ENCODE data around the gene SLC9A3.

Gene SLC9A3

DNA sequence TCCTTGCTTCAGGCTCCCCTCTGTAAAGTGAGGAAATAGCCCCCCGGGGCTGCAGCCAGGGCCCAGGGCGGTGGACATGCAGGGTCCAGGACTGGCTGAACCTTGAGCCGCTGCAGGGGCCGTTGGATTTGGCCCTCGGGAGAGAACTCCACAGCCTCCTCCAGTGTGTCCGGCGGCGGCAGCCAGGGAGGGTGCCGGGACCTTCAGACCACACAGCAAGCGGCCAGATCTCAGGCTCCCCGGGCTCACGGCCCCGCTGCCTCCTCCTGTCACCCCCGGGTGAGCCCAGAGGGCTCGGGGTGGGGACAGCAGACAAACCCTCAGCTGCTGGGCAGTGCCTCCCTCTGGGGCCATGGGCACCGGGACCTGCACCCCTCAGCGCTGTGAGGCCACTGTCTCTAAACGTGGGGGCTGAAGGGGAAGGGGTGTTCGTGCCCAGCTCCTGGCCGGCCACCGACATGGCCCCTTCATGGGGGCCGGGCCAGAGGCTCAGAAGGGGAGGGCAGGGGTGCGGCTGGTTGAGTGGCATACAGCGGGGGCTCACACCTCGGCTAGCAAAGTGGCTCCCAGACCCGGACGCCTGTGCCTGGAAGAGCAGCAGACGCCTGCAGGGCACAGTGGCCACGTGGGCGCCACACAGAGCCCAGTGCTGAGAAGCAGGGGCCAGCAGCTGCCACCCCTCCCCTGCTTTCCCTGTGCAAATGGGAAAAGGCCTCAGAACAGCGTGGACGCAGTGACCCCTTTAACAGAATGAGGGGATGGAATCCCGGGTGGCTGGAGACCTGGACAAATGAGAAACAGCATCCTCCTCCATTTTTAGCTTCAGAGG lies 19.7 kb downstream of the SLC9A3 start:
- DNase-seq, result no peak

DNA sequence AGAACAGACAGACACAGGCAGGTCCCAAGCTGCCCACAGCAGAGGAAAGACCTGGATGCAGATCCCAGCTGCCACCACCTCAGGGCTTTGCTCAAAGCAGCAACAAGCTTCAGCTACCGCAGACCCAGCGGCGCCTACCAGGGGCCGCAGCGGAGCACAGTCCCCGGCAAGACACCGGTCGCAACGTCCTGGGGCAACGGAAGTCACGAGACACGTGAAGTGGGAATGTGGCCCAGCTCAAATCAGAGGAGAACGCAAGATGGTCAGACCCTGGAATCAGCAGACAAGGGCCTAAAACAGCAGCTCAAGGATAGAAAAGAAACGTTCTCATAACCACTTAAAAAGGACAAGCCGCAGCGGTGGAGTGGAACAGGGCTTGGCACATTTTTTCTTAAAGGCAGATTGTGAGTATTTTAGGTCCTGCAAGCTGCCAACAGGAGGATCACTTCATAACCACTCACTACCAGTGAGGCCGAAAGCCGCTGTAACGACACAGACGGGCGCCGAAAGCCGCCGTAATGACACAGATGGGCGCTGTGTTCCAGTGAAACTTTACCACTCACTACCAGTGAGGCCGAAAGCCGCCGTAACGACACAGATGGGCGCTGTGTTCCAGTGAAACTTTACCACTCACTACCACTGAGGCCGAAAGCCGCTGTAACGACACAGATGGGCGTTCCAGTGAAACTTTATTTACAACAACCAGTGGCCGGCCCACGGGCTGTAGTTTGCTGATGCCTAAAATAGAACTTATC lies 21.7 kb downstream of the SLC9A3 start:
- DNase-seq, result no peak

DNA sequence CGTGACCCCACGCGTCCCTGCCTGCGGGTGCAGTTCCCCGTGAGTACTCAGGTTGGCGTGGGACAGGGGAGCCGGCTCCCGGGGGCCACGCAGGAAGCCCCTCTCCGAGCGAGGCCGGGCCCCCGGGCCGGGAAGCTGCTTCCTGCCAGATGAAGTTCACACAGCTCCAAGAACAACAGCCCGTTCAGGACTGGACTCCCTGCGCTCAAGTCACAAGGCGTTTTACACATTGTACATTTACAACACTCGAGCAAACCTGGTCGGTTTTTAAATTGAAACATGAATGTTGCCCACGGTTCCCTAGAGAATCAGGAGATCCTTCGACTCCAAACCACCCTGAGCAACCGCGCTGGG lies 22.4 kb downstream of the SLC9A3 start:
- no peak for DNase-seq

DNA sequence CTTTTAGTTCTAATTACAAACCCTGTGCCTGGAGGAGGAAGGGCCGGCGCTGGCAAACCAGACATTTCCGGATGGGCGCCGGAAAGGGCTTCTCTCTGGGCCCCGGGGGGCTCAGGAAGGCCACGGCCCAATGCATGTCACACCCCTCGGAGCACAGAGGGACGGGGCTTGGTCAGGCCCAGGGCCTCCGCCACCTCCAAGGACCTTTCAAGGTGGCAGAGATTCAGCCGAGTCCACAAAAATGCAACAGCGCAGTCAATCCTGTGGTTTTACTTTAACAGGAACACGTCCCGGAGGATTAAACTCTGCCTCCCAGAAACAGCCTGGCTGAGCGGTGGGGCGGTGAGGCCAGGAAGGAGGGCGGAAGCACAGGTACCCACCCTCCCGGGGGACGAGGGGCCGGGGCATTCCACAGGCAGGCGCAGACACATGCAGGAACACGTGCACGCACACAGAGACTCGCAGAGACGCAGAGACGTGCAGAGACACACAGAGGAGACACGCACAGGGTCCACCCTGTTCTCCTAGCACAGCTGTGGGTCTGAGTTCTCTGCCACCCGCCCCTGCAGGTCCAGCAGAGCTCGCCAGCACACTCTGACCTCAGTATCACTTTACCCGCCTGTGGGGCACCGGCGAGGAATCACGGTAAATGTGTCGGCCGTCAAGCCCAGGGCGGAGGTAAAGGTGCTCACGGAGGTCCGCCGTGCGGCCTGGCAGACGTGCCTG lies 23.0 kb downstream of the SLC9A3 start:
- DNase-seq, result no peak

DNA sequence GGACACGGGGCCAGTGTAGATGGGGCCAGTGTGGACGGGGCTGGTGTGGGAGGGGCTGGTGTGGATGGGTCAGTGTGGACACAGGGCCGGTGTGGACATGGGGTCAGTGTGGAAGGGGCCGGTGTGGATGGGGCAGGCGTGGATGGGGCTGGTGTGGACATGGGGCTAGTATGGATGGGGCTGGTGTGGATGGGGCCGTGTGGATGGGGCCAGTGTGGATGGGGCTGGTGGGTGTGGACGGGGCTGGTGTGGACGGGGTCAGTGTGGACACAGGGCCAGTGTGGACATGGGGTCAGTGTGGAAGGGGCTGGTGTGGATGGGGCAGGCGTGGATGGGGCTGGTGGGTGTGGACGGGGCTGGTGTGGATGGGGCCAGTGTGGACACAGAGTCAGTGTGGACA lies 23.8 kb downstream of the SLC9A3 start:
- no peak for DNase-seq

DNA sequence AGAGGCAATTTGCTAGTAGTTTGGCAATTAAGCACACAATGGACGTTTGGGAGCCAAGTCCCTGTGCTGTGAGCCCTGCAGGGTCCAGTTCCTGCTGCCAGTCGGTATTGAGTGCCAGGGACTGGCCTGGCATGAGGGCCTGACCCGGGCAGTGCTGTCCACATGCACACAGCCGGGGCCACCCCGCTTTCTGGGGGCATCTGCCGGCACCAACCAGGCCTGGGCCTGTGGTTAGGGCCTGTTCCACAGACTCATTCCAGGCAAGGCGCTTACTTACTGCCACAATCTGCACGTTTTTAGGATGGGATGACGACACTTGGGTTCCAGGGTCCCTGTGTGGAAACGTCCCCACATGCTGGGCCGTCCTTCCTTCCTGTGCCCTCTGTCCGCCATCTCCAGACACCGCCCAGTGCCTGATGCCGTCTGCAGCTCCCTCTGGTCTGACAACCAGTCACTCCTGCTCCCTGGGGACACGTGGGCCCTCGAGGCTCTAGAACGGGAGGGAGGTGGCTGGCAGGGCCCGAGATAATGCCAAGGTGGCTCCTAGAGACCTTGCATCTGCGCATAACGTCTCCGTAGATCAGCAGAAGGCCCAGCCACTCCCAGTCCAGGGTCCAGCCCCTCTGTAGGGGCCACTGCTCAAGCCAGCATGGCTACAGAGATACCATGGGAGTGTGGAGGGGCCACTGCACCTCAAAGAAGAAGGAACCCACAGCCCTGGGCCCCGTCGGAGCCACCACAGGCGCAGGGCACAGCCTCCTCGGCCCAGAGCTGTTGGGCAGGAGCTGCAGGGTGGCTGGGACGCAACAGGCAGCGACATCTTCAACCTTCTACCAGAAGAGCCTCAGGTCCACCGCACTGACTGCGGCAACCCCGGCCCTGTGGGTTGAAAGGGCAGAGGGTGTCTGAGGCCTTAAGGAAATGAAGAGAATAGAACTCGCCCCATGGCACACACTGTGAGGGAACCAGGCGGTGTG lies 24.7 kb downstream of the SLC9A3 start:
- DNase-seq, result no peak

DNA sequence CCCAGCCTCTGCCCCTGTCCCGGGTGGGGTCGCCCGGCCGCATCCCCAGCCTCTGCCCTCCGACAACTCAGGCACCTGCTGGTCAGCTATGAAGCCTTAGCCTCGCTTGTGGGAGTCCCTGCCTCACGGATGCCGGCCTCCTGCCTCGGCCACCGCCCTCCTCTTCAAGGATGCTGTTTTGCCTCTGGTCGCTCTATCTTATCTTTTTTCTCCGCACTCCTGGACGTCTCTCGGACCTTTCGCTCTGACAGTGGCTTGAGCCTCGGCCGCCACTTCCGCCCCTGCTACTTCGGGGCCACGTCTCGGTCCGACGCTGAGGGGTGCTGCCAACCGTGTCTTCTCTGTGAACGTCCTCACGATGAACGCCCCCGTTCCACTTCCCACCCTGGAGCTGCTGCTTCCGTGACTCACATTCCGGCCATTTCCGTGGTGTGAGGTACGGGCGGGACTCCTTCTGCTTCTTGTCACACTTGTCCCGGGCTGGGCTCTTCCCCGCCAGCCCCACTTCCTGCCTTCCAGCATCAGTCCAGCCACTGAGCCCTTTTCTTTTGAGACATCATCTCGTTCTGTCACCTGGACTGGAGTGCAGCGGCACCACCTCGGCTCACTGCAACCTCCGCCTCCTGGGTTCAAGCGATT lies 26.3 kb downstream of the SLC9A3 start:
- no peak for DNase-seq

DNA sequence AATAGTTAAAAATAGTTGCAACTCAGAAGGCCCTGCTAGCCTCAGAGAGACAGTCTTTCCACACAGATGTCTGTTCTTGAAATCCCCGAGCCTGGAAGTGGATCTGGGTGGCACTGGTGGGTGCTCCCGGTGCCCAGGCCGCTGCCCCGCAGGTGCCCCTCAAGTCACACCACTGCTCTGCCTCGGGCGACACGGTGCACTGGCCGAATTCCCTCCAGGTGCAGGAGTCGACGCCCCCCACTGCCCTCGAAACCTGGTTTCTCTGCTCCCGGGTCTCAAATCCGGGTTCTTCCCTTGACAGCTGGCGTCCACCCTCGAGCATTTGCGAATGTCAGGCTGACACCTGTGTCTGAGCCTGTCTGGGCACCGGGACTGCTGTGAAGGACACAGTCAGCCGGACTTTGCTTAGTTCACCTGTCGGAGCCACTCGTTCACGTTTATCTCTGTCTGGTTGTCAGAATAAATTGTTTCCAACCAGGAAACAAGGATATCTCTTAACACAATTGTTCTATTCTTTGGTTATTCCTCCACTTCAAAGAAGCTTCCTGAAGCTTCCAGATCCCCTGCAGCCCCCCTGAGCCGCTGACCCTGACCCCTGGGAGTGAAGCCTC lies 27.1 kb downstream of the SLC9A3 start:
- DNase-seq, result no peak

DNA sequence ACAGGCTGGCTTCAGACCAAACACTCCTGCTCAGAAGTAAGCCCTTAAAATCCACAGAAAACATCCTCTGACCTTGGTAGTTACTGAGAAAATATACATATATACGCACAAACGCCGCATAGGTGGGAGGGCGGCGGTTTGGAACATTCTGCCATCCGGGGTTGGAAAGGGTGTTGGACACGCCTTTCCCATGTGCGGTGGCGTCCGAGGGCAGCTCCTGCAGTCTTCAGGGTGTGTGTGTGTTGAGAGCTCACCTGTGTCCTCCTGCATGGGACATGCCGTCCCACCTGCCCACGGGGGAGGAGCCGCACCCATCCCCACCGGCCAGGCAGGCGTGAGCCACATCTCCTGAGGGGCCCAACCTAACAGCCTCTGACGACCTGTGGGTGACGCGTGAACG lies 28.2 kb downstream of the SLC9A3 start:
- DNase-seq, result no peak

DNA sequence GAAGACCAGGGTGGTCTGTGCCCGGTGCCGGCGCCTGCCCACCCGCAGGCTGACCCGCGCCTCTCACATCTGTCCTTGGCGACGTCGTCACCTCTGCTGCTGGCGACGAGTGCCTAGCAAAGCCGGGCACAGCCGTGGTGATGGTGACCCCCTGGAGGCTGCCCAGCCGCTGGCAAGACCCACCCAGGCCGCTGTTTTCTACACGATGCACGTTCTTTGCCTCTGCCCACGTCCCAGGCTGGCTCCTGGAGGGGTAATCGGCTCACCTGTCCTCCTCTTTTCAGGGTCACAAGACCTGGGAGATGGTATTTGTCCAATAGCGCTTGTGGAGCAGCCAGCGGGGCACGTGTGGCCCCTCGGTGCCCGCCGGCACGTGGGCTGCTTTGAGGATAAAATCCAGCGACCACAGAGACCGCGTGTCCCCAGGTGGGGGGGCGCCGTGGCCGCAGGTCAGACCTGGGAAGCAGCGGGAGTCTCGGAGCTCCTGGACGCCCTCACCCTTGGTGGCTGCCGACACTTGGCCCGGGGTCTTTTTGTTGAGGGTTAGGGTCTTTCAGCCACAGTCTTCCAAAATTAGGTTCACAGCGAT lies 29.5 kb downstream of the SLC9A3 start:
- no peak for DNase-seq

DNA sequence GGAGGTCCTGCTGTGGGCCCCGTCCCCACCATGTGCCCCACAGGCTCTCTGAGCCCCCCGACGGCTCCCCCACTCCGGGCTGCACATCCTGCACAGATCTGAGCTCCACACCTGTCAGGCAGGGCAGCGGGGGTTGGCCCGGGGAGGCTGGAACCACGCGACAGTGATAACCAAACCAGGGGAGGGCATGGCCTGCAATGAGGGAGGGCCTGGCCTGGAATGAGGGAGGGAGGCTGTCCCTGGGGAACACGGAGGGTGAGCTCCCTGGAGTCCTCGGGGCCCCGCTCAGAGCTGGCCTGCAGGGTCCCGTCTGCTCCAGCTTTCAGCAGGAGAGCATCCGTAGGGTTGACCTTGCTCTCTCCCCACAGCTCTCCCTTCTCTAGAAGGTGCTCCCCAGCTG lies 30.5 kb downstream of the SLC9A3 start:
- no peak for DNase-seq

DNA sequence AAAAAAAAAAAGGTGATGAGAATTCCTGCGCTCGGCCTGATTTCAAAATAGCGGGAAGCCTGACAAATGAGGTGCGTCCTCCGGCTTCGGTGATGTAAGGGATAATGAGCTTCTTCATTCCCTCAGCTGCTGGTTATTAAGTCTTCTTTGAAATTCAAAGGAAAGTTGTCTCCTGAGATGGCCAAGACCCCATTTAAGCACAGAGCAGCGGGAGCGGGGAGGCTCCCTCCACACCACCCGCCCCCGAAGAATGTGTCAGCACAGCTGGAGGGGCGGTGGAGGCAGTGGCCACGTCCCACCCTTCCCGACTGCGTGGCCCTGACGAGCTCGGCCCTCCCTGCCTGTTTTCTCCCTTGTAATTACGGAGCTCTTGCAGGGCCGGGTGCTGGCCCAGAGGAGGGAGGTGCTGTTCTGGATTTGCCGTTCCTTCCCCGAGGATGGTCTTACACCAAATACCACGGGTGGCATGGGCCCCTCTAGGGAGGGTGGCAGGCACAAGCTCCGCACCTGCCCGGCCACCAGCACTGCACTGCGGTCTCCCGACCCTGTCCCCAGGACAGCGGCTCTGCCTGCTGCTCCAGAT lies 31.0 kb downstream of the SLC9A3 start:
- no peak for DNase-seq

DNA sequence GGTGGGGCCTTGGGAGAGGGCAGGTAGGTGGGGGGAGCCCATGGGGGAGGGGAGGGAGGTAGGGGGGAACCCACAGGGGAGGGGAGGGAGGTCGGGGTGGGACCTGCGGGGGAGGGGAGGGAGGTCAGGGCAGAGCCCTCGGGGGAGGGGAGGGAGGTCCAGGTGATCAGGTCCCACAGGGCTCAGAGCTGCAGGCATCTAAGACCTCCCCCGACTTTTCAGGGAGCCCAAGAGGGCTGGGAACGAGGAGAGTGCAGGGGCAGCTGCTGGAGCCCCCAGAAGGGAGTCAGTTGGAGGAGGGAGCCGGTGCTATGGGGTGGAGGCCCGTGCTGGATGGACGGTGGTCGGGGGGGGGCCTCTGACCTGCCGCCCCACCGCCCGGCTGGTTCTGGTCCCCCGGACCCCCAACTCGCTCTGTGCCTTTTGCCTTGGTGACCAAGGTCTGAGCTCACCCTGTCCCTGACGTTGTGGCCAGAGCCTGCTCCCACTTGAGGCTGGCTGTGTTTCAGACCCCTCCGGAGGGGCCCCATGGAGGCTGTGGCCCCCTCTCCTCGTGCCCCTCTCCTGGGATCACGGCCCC lies 31.8 kb downstream of the SLC9A3 start:
- no peak for DNase-seq

DNA sequence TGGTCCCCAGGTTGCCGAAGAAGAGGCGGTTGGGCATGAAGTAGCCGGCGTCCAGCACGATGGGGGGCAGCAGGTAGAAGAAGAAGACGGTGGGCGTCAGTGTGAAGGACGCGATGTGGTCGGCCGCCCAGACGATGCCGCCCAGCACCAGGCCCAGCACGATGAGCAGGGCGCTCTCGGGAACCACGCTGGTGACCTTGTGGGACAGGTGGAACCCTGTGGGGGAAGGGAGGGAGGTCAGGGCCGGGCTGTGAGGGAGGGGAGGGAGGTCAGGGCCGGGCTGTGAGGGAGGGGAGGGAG lies 32.4 kb downstream of the SLC9A3 start:
- DNase-seq, result no peak

DNA sequence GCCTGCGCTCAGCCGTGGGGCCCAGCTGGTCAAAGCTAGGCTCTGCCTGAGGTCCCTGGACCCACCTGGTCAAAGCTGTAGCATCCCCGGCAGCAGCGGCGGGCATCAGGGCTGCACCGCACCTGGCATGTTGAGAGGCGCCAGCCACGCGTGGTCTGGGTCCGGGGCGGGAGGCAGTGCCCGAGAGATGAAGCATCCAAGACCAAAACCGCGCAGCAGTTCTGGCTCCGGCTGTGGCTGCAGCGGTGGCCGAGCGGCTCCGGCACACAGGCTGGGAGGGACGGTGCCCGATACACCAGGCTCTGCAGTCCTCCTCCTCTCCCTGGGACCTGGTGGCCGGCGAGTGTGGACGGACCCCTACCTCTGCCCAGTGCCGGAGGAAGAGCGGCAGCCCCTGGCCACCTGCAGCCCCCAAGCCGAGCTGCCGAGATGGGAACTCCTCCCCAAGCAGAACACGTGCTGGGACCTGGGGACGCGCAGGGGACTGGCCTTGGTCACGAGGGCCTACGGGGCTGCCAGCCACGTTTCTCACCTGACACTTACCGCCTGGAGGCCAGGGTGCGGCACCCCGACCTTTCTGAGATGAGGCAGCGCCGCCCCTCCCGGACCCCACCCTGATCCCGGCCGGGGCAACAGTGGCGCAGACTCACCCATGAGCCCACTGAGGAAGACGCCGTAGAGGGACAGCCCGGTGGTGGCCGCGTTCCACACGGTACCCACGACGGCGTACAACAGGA lies 33.0 kb downstream of the SLC9A3 start:
- no peak for DNase-seq

DNA sequence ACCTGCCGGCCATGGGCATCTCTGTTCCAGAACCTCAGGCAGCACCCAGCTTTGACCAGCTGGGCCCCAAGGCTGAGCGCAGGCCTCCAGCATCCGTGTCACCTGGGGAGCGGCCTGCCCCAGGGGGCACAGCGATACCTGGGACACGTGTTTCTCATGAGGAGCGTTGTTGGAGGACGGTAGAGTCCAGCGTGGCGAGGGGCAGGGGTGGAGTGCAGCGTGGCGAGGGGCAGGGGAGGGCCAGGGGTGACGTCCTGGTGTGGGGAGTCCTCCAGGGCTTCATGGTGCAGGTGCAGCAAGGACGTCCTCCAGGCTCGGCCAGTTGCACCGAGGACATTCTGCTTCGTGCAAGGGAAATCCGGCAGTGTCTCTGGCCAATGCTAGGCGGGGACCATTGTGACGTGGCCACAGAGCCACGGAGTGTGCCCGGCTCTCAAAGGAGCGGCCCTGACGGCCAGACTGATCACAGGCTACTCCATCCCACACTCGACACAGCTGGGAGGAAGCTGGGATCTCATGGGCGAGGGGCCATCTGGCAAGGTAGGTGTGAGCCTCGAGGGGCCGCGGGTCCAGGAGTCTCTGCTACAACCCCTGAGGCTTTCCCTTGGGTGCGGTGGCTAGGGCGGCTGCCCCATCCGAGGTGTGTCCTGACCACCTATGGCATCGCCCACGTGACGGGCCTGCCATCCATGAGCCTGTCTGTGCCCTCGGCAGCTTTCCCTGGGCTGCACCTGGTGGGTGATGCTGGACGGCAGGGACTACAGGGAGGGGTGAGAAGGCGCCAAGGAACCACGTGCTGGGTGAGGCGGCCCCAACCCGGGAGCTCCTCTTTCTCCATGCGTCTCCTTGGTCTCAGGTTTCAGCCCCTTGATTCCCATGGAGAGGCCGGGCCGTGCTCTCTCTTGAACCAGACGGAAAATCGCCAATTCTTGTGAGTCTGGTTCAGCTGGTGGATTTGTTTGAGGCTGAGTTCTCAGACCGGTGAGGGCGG lies 33.8 kb downstream of the SLC9A3 start:
- no peak for DNase-seq

DNA sequence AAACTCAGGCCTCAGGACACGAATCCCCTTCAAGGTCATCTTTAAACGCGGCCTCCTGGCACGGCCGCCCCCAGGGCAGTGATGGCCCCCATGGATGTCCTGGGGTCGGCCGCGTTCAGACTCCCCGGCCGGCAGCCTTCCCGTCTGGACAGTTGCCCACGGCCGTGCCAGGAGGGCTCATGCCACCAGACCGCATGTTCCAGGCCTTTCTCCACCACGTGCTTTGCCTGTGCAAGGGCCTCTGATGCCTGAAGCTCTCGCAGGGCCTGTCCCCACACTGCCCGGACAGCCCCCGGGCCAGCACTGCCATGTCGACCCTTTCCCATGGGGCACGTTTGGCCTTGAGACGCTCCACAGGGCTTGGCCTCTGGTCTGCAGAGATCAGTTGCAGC lies 34.6 kb downstream of the SLC9A3 start:
- no peak for DNase-seq
